NCI-H748 (cell line): Measurements from ENCODE around the gene EFS.
"Not testable (repeated sequence)": the region's sequence is repeated elsewhere in the genome, so short reads cannot be mapped to it uniquely, and the experiment has no call there.

ENCODE experiments used
- DNase-seq: peaks from one replicate; lab custom pipeline; 2025; ENCODE audit not compliant: unreplicated experiment; lab: John Stamatoyannopoulos, UW

EFS gene

GRCh38 chr14:23365036-23365731 is at the start of gene EFS:
Gene EFS (minus strand): TSS chr14:23365172. CDS start chr14:23365025, 147 bp downstream.
- no peak for DNase-seq

GRCh38 chr14:23414254-23414653 is 49.3 kb upstream of the EFS start:
- no peak for DNase-seq

- no peak for DNase-seq
Observed at GRCh38 chr14:23413681-23414080, 48.7 kb upstream of the EFS start.

- no peak for DNase-seq
Observed at GRCh38 chr14:23411563-23412525, 46.9 kb upstream of the EFS start.

- no peak for DNase-seq
Observed at GRCh38 chr14:23409966-23410635, 45.1 kb upstream of the EFS start.

- DNase-seq = no peak
Observed at GRCh38 chr14:23409475-23409874, 44.5 kb upstream of the EFS start.

GRCh38 chr14:23408307-23408630 is 43.3 kb upstream of the EFS start:
- no peak for DNase-seq

GRCh38 chr14:23407516-23408306 is 42.7 kb upstream of the EFS start, which contains the start of gene MYH6:
Gene MYH6 (minus strand): TSS chr14:23408273. CDS start chr14:23407223, 1,050 bp downstream.
- DNase-seq = no peak

- DNase-seq = no peak
Observed at GRCh38 chr14:23406725-23407355, 41.9 kb upstream of the EFS start.

GRCh38 chr14:23406244-23406643 is 41.3 kb upstream of the EFS start:
- no peak for DNase-seq

GRCh38 chr14:23405516-23406025 is 40.6 kb upstream of the EFS start:
- DNase-seq = no peak

GRCh38 chr14:23405096-23405495 is 40.1 kb upstream of the EFS start:
- DNase-seq = no peak

GRCh38 chr14:23404331-23404900 is 39.4 kb upstream of the EFS start:
- no peak for DNase-seq

- no peak for DNase-seq
Observed at GRCh38 chr14:23403908-23404307, 38.9 kb upstream of the EFS start.

- no peak for DNase-seq
Observed at GRCh38 chr14:23403139-23403438, 38.1 kb upstream of the EFS start.

GRCh38 chr14:23402296-23403138 is 37.5 kb upstream of the EFS start:
- no peak for DNase-seq

- DNase-seq = no peak
Observed at GRCh38 chr14:23401291-23401690, 36.3 kb upstream of the EFS start.

GRCh38 chr14:23400496-23401149 is 35.7 kb upstream of the EFS start:
- not testable (repeated sequence) for DNase-seq

- no peak for DNase-seq
Observed at GRCh38 chr14:23399591-23399990, 34.6 kb upstream of the EFS start.
